DND-41 (cell line): Measurements from ENCODE around the gene PHRF1.

ENCODE experiments used
- ATAC-seq: fragments of 200-7000 bp; cut with Tn5 transposase; 3 replicates; pipeline ENCODE4 v1.9.1; 2021; ENCODE audit warnings: low read depth; ENCODE audit not compliant: insufficient read depth
- DNase-seq: peaks from one replicate; pipeline ENCODE4 v3.0.0-alpha.2; 2020
- H2AFZ ChIP-seq: 2 replicates; pipeline ENCODE4 v1.6.0; 2012; ENCODE audit warnings: low read depth, low read length
- H3K27ac ChIP-seq: 2 replicates; pipeline ENCODE4 v1.5.1; 2012; ENCODE audit warnings: low read length, inconsistent platforms
- H3K27me3 ChIP-seq: fragments of 200-600 bp; sonication (generic); 2 replicates; pipeline ENCODE4 v1.6.0; 2012; ENCODE audit warnings: low read length, mild to moderate bottlenecking, inconsistent platforms; ENCODE audit not compliant: insufficient read depth, poor library complexity
- H3K36me3 ChIP-seq: 2 replicates; pipeline ENCODE4 v1.5.1; 2012; ENCODE audit warnings: low read length, inconsistent platforms; ENCODE audit not compliant: insufficient read depth
- H3K4me1 ChIP-seq: 2 replicates; pipeline ENCODE4 v1.5.1; 2012; ENCODE audit warnings: mild to moderate bottlenecking, low read length; ENCODE audit not compliant: insufficient read depth
- H3K4me2 ChIP-seq: 2 replicates; pipeline ENCODE4 v1.6.0; 2012; ENCODE audit warnings: mild to moderate bottlenecking, moderate library complexity, low read length, inconsistent platforms; ENCODE audit not compliant: insufficient read depth
- H3K4me3 ChIP-seq, 2 experiments: fragments of 200-600 bp in 1 of 2; shearing (Covaris generic) in 1 of 2; 2 replicates each; pipeline ENCODE4 v1.5.1; 2012 to 2016; ENCODE audit warnings: inconsistent platforms in 2 of 2, low read length in 2 of 2, mild to moderate bottlenecking in 2 of 2, low read depth in 1 of 2, moderate library complexity in 1 of 2
- H3K79me2 ChIP-seq: 2 replicates; pipeline ENCODE4 v1.6.0; 2012; ENCODE audit warnings: low read length, inconsistent platforms; ENCODE audit not compliant: insufficient read depth
- H3K9ac ChIP-seq: 2 replicates; pipeline ENCODE4 v1.6.0; 2012; ENCODE audit warnings: low read depth, mild to moderate bottlenecking, inconsistent platforms, low read length, moderate library complexity
- H3K9me3 ChIP-seq: 2 replicates; pipeline ENCODE4 v1.5.1; 2012; ENCODE audit warnings: low read length, moderate library complexity, mild to moderate bottlenecking, inconsistent platforms; ENCODE audit not compliant: insufficient read depth, severe bottlenecking
- H4K20me1 ChIP-seq: 2 replicates; pipeline ENCODE4 v1.6.0; 2012; ENCODE audit warnings: low read length; ENCODE audit not compliant: insufficient read depth
- EZH2 ChIP-seq: IDR thresholded peaks from 3 replicates; pipeline ENCODE4 v1.6.1; 2012; ENCODE audit warnings: borderline replicate concordance, low read depth, mild to moderate bottlenecking, moderate library complexity, low read length, inconsistent platforms; ENCODE audit not compliant: severe bottlenecking
- TF ChIP-seq, protein P1 (sequence below): IDR thresholded peaks from 2 replicates; pipeline ENCODE4 v1.5.1; 2012; ENCODE audit warnings: borderline replicate concordance, low read length, moderate library complexity, mild to moderate bottlenecking; ENCODE audit not compliant: poor library complexity, severe bottlenecking; ENCODE audit errors: extremely low read depth

PHRF1 gene

GRCh38 chr11:539971-540481 lies 36.2 kb upstream of the PHRF1 start:
- Histone ChIP-seq H3K4me1 (peaks cover 22% of the 10 kb centered on the region), H2AFZ (no peak overlapping the region), H3K36me3 (no peaks in the 10 kb centered on the region), H4K20me1 (no peaks in the 10 kb centered on the region), H3K9me3 (no peaks in the 10 kb centered on the region), H3K4me3 (no peak overlapping the region), H3K27ac (no peak overlapping the region), H3K9ac (no peak overlapping the region), H3K27me3 (no peaks in the 10 kb centered on the region), H3K79me2 (no peaks in the 10 kb centered on the region; the same call in 1 of the 2 replicates), H3K4me2 (no peak overlapping the region)
- DNase-seq (no peak), ATAC-seq (no peak)
- TF ChIP-seq, protein P1, sequence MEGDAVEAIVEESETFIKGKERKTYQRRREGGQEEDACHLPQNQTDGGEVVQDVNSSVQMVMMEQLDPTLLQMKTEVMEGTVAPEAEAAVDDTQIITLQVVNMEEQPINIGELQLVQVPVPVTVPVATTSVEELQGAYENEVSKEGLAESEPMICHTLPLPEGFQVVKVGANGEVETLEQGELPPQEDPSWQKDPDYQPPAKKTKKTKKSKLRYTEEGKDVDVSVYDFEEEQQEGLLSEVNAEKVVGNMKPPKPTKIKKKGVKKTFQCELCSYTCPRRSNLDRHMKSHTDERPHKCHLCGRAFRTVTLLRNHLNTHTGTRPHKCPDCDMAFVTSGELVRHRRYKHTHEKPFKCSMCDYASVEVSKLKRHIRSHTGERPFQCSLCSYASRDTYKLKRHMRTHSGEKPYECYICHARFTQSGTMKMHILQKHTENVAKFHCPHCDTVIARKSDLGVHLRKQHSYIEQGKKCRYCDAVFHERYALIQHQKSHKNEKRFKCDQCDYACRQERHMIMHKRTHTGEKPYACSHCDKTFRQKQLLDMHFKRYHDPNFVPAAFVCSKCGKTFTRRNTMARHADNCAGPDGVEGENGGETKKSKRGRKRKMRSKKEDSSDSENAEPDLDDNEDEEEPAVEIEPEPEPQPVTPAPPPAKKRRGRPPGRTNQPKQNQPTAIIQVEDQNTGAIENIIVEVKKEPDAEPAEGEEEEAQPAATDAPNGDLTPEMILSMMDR: no peak
- TF ChIP-seq EZH2: no peak

GRCh38 chr11:540583-541432 lies 35.5 kb upstream of the PHRF1 start:
- no peak overlapping the region for H3K4me2 ChIP-seq
- no peak for DNase-seq
- H3K27ac ChIP-seq: no peak overlapping the region
- no peak for TF ChIP-seq EZH2
- TF ChIP-seq, protein P1: no peak
- no peaks in the 10 kb centered on the region for H3K79me2 ChIP-seq
- H4K20me1 ChIP-seq: no peaks in the 10 kb centered on the region
- ATAC-seq: no peak
- no peaks in the 10 kb centered on the region for H3K27me3 ChIP-seq
- no peaks in the 10 kb centered on the region for H3K9me3 ChIP-seq
- H2AFZ ChIP-seq: no peak overlapping the region
- H3K9ac ChIP-seq: no peak overlapping the region
- no peak overlapping the region for H3K4me3 ChIP-seq
- peaks cover 20% of the 10 kb centered on the region for H3K4me1 ChIP-seq
- H3K36me3 ChIP-seq: no peaks in the 10 kb centered on the region

- Histone ChIP-seq H3K4me2 (no peak overlapping the region), H3K4me1 (peaks cover 14% of the 10 kb centered on the region), H2AFZ (no peak overlapping the region), H3K9ac (no peak overlapping the region), H3K4me3 (no peak overlapping the region), H3K9me3 (no peaks in the 10 kb centered on the region), H4K20me1 (no peaks in the 10 kb centered on the region), H3K79me2 (no peaks in the 10 kb centered on the region), H3K36me3 (no peaks in the 10 kb centered on the region), H3K27ac (no peak overlapping the region), H3K27me3 (no peaks in the 10 kb centered on the region)
- ATAC-seq: no peak
- DNase-seq: no peak
- TF ChIP-seq, protein P1: no peak
- TF ChIP-seq EZH2: no peak
Measured at GRCh38 chr11:541433-541885, 34.8 kb upstream of the PHRF1 start.
